Neural progenitor cell (in vitro differentiated cells): Measurements from ENCODE around the gene C21orf58. TPM values are rescaled to one million over a fixed set of nuclear protein-coding genes. Genes with fewer than 3 reads are reported as not detected.

ENCODE experiments used
- DNase-seq: peaks from one replicate; pipeline ENCODE4 v3.0.0-alpha.2; 2016; ENCODE audit warnings: low spot score
- H2AFZ ChIP-seq: fragments of 200-600 bp; sonication (generic); replicated peaks from 2 replicates; pipeline ENCODE4 v1.6.1; 2016; ENCODE audit warnings: antibody characterized with exemption
- H3F3A ChIP-seq: fragments of 200-600 bp; sonication (generic); 2 replicates; pipeline ENCODE4 v1.6.1; 2016; ENCODE audit warnings: antibody characterized with exemption, low read depth
- H3K27ac ChIP-seq: fragments of 200-600 bp; sonication (generic); 2 replicates; pipeline ENCODE4 v1.5.1; 2016; ENCODE audit warnings: mild to moderate bottlenecking
- H3K27me3 ChIP-seq: fragments of 200-600 bp; sonication (generic); 2 replicates; pipeline ENCODE4 v1.6.1; 2016; ENCODE audit warnings: mild to moderate bottlenecking, moderate library complexity
- H3K36me3 ChIP-seq: fragments of 200-600 bp; sonication (generic); 2 replicates; pipeline ENCODE4 v1.5.1; 2016
- H3K4me1 ChIP-seq: fragments of 200-600 bp; sonication (generic); 2 replicates; pipeline ENCODE4 v1.6.1; 2016; ENCODE audit warnings: mixed run types
- H3K4me2 ChIP-seq: fragments of 200-600 bp; sonication (generic); 2 replicates; pipeline ENCODE4 v1.6.1; 2016
- H3K4me3 ChIP-seq: fragments of 200-600 bp; sonication (generic); 2 replicates; pipeline ENCODE4 v1.5.1; 2016
- H3K79me2 ChIP-seq: fragments of 200-600 bp; sonication (generic); 2 replicates; pipeline ENCODE4 v1.6.1; 2016; ENCODE audit warnings: low read depth
- H3K9ac ChIP-seq: fragments of 200-600 bp; sonication (generic); 2 replicates; pipeline ENCODE4 v1.6.1; 2016
- H3K9me3 ChIP-seq: fragments of 200-600 bp; sonication (generic); 2 replicates; pipeline ENCODE4 v1.5.1; 2016; ENCODE audit warnings: low read depth
- H4K20me1 ChIP-seq: fragments of 200-600 bp; sonication (generic); 2 replicates; pipeline ENCODE4 v1.6.1; 2016; ENCODE audit warnings: low read depth
- H3K27ac Mint-ChIP-seq: 3 replicates; pipeline ENCODE4 v1.8.0; 2021; ENCODE audit warnings: mixed read lengths
- H3K27me3 Mint-ChIP-seq: 2 replicates; pipeline ENCODE4 v1.8.0; 2022; ENCODE audit warnings: low read depth, mild to moderate bottlenecking, inconsistent platforms, moderate library complexity, mixed read lengths; ENCODE audit not compliant: insufficient read depth
- H3K36me3 Mint-ChIP-seq: 3 replicates; pipeline ENCODE4 v1.8.0; 2021; ENCODE audit warnings: mixed read lengths
- H3K4me1 Mint-ChIP-seq: 3 replicates; pipeline ENCODE4 v1.8.0; 2021; ENCODE audit warnings: mixed read lengths
- H3K4me3 Mint-ChIP-seq: 3 replicates; pipeline ENCODE4 v1.8.0; 2021; ENCODE audit warnings: mild to moderate bottlenecking, moderate library complexity, mixed read lengths
- H3K9me3 Mint-ChIP-seq: 3 replicates; pipeline ENCODE4 v1.8.0; 2020; ENCODE audit warnings: mixed read lengths
- CTCF ChIP-seq: fragments of 200-600 bp; sonication (generic); IDR thresholded peaks from 2 replicates; pipeline ENCODE4 v1.5.1; 2017; ENCODE audit warnings: antibody characterized with exemption, mild to moderate bottlenecking
- EZH2 ChIP-seq: fragments of 200-600 bp; sonication (generic); IDR thresholded peaks from 2 replicates; pipeline ENCODE4 v1.6.1; 2017; ENCODE audit warnings: antibody characterized with exemption, mild to moderate bottlenecking, moderate library complexity
- EZH2phosphoT487 ChIP-seq: fragments of 200-600 bp; sonication (generic); IDR thresholded peaks from 2 replicates; pipeline ENCODE4 v1.6.1; 2017; ENCODE audit warnings: antibody characterized with exemption
- total RNA-seq: library from RNA; depleted of rRNA; stranded (reverse); fragments of >200 nt; gene quantifications from 2 replicates; pipeline ENCODE4 v1.2.3, GENCODE V29; 2015; ENCODE audit warnings: low replicate concordance

C21orf58 gene
- total RNA-seq, 1 donor from 2014 or later: 26.2 TPM

GRCh38 chr21:46264046-46264689, 59.5 kb downstream of the C21orf58 start:
- no peak overlapping the region for H3K27ac Mint-ChIP-seq
- H3K4me1 Mint-ChIP-seq: no peaks in the 10 kb centered on the region
- Histone ChIP-seq H4K20me1 (peaks cover 3% of the 10 kb centered on the region), H3K9me3 (no peaks in the 10 kb centered on the region), H2AFZ (no peak overlapping the region), H3K79me2 (no peaks in the 10 kb centered on the region), H3F3A (no peaks in the 10 kb centered on the region), H3K36me3 (no peaks in the 10 kb centered on the region), H3K4me1 (no peaks in the 10 kb centered on the region), H3K4me3 (no peak overlapping the region), H3K9ac (no peak overlapping the region), H3K27ac (no peak overlapping the region), H3K4me2 (no peak overlapping the region), H3K27me3 (no peaks in the 10 kb centered on the region)
- no peak for DNase-seq
- H3K27me3 Mint-ChIP-seq: peaks cover 5% of the 10 kb centered on the region
- H3K9me3 Mint-ChIP-seq: no peaks in the 10 kb centered on the region
- H3K36me3 Mint-ChIP-seq: peaks cover 26% of the 10 kb centered on the region
- H3K4me3 Mint-ChIP-seq: no peak overlapping the region
- TF ChIP-seq EZH2 (no peak), CTCF (no peak), EZH2phosphoT487 (no peak)

- Mint-ChIP-seq H3K36me3 (peaks cover 47% of the 10 kb centered on the region), H3K27ac (peak overlapping the region; percentile 60), H3K4me3 (no peak overlapping the region), H3K4me1 (no peaks in the 10 kb centered on the region), H3K27me3 (peaks cover 8% of the 10 kb centered on the region), H3K9me3 (no peaks in the 10 kb centered on the region)
- H3K36me3 ChIP-seq: peaks cover 7% of the 10 kb centered on the region
- H3K79me2 ChIP-seq: no peaks in the 10 kb centered on the region
- no peak overlapping the region for H2AFZ ChIP-seq
- H3K4me2 ChIP-seq: no peak overlapping the region
- H3K27me3 ChIP-seq: no peaks in the 10 kb centered on the region
- H3F3A ChIP-seq: no peaks in the 10 kb centered on the region
- H3K27ac ChIP-seq: no peak overlapping the region
- no peak overlapping the region for H3K9ac ChIP-seq
- H3K4me3 ChIP-seq: no peak overlapping the region
- H3K9me3 ChIP-seq: no peaks in the 10 kb centered on the region
- H3K4me1 ChIP-seq: no peaks in the 10 kb centered on the region
- TF ChIP-seq CTCF (no peak), EZH2 (no peak), EZH2phosphoT487 (no peak)
- H4K20me1 ChIP-seq: no peaks in the 10 kb centered on the region
- no peak for DNase-seq
Observed at GRCh38 chr21:46256501-46256994, 67.1 kb downstream of the C21orf58 start.

GRCh38 chr21:46255758-46256337, 67.8 kb downstream of the C21orf58 start:
- Mint-ChIP-seq H3K27me3 (peaks cover 8% of the 10 kb centered on the region), H3K36me3 (peaks cover 45% of the 10 kb centered on the region), H3K4me1 (no peaks in the 10 kb centered on the region), H3K9me3 (no peaks in the 10 kb centered on the region), H3K27ac (no peak overlapping the region), H3K4me3 (peak overlapping the region; percentile 66)
- H3K4me2 ChIP-seq: no peak overlapping the region
- no peak overlapping the region for H3K27ac ChIP-seq
- H3K79me2 ChIP-seq: no peaks in the 10 kb centered on the region
- H3K27me3 ChIP-seq: no peaks in the 10 kb centered on the region
- DNase-seq: no peak
- TF ChIP-seq EZH2phosphoT487 (no peak), CTCF (no peak), EZH2 (no peak)
- H3K9ac ChIP-seq: no peak overlapping the region
- H3K36me3 ChIP-seq: peaks cover 10% of the 10 kb centered on the region
- no peaks in the 10 kb centered on the region for H3F3A ChIP-seq
- H4K20me1 ChIP-seq: no peaks in the 10 kb centered on the region
- H3K9me3 ChIP-seq: no peaks in the 10 kb centered on the region
- H3K4me3 ChIP-seq: no peak overlapping the region
- H2AFZ ChIP-seq: no peak overlapping the region
- no peaks in the 10 kb centered on the region for H3K4me1 ChIP-seq
